ENCODE measurements around the gene ROBO4.

Gene ROBO4

DNA sequence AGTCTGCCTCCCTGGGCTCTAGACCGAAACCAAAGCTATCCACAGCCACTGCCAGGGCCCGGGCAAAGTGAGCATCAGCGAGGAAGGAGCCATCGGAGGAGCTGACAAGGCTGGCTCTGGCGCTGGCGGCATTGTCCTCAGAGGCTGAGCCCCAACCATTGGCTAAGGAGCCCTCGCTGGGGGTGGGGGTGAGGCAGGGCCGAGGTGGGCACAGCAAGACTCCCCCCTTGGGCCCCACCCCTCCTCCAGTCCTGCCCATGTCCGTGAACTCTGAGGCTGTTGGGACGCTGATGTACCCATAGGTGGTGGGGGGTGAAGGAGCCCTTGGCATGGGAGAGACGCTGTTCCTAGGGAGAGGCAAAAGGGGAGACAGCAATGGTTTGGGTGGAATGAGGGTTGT lies 11.2 kb downstream of the ROBO4 start:
- TF ChIP-seq, protein P1, sequence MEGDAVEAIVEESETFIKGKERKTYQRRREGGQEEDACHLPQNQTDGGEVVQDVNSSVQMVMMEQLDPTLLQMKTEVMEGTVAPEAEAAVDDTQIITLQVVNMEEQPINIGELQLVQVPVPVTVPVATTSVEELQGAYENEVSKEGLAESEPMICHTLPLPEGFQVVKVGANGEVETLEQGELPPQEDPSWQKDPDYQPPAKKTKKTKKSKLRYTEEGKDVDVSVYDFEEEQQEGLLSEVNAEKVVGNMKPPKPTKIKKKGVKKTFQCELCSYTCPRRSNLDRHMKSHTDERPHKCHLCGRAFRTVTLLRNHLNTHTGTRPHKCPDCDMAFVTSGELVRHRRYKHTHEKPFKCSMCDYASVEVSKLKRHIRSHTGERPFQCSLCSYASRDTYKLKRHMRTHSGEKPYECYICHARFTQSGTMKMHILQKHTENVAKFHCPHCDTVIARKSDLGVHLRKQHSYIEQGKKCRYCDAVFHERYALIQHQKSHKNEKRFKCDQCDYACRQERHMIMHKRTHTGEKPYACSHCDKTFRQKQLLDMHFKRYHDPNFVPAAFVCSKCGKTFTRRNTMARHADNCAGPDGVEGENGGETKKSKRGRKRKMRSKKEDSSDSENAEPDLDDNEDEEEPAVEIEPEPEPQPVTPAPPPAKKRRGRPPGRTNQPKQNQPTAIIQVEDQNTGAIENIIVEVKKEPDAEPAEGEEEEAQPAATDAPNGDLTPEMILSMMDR (IDR thresholded peaks at IDR 0.05; ENCODE audit: low read depth, low read length, missing control alignments): no peak
- H3K4me3 ChIP-seq (ENCODE audit: low read depth, low read length): no peak overlapping the region
- in situ Hi-C loops (cut with HindIII; ENCODE audit: low sequenced_read_pairs): no loop called here
- no peak for DNase-seq (ENCODE audit: low read depth)

DNA sequence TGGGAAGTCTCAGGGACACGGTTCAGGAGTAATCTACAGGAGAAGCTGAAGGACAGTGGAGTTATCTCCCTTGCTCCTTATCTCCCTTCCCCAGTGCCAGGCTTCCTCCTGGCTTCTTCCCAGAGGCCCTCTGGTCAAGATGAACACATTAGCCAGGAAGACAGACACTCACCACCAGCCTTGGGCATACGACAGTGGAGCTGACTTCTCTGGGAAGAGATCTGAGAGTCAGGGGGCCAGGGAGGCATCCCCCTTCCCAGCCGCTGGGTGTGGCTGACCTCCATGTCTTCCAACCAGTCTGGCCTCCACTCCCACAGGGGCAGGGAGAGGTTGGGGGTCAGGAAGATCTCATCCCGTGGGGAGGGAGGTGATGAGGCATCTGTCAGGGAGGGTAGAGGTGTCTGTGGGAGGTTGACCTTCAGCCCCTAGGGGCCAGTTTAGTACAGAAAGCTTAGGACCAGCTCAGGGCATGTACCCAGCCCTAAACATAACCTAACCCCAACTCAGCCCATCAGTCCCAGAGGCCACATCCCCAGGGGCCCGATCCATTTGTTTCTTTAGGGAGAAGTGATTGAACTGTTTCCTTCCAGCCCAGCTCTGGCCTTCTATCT lies 12.7 kb downstream of the ROBO4 start:
- in situ Hi-C loops (cut with HindIII; ENCODE audit: low sequenced_read_pairs): no loop called here
- DNase-seq (ENCODE audit: low read depth): no peak
- no peak overlapping the region for H3K4me3 ChIP-seq (ENCODE audit: low read depth, low read length)
- TF ChIP-seq, protein P1 (IDR thresholded peaks at IDR 0.05; ENCODE audit: low read depth, low read length, missing control alignments): no peak

DNA sequence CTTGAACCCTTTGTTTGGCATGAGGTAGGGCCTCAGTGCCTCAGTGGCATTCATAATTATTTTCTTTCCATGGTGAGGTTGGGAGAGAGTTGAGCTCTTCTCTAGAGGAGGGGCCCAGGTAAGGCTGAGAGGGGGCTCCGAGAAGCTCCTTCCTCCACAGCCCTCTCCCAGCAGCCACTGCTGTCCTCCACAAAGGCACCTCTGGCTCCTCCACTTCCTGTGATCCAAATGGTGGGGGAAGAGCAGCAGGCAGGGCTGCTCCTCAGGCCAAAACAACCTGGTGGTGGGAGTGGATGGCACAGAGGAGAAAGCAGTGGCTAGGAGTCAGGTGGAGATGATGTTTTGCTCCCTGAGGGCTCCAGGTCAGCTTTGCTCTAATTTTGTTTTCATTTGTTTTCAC lies 13.3 kb downstream of the ROBO4 start:
- TF ChIP-seq, protein P1 (IDR thresholded peaks at IDR 0.05; ENCODE audit: low read depth, low read length, missing control alignments): no peak
- in situ Hi-C loops (cut with HindIII; ENCODE audit: low sequenced_read_pairs): no loop called here

DNA sequence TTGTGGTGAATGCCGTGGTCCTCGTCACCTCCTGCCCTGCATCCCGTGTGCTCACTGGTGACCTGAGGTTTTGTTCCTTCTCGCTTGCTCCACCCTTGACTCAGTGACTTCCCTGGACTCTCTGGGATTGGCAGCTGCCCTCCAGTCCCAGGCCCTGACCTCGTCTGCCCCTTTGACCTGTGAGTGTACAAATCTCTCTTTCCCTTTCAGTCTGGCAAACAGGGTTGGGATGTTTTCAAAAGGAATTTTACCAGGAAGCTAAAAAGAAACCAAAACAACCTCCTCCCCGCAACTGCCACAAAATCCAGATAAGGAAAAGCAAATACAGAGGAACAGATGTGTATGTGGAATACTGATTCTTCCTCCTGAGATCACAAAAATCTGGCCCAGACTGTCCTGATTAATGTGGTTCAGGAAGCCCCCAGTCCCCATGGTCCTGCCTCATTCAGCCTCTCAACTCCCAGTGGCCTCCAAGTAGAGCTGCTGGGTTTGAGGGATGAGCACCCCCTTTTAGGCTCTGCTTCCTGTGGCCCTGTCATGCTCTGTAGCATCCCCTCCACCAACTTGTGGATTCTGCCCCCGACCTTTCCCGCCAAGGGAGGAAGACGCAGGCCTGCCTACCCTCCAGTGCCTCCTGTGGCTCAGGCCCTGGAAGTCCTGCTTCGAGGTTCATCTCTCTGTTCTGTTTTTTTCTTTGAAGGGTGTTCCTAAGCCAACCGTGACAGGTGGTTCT lies 15.2 kb downstream of the ROBO4 start:
- H3K4me3 ChIP-seq (ENCODE audit: low read depth, low read length): no peak overlapping the region
- in situ Hi-C loops (cut with HindIII; ENCODE audit: low sequenced_read_pairs): no loop called here
- DNase-seq (ENCODE audit: low read depth): no peak
- TF ChIP-seq, protein P1 (IDR thresholded peaks at IDR 0.05; ENCODE audit: low read depth, low read length, missing control alignments): no peak

More for the DNA sequence above, 13.3 kb downstream of the ROBO4 start:
- no peak for DNase-seq (ENCODE audit: low read depth)
- H3K4me3 ChIP-seq (ENCODE audit: low read depth, low read length): no peak overlapping the region

DNA sequence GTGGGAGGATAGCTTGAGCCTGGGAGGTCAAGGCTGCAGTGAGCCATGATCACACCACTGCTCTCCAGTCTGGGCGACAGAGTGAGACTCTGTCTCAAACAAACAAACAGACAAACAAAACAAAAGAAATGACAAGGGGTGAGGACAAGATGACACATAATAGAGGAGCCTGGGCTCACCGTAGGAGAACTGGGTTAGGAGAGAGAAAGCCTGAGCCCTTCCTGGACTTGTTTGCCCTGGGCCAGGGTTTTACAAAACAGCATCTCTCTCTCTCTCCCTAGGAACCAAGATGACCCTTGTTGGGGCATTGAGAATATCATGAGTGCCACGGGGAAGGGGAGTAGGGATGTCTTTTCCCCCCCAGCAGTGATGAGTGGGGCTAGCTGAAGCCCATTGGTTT lies 16.7 kb downstream of the ROBO4 start:
- in situ Hi-C loops (cut with HindIII; ENCODE audit: low sequenced_read_pairs): no loop called here
- TF ChIP-seq, protein P1 (IDR thresholded peaks at IDR 0.05; ENCODE audit: low read depth, low read length, missing control alignments): no peak
- no peak overlapping the region for H3K4me3 ChIP-seq (ENCODE audit: low read depth, low read length)
- DNase-seq (ENCODE audit: low read depth): no peak

DNA sequence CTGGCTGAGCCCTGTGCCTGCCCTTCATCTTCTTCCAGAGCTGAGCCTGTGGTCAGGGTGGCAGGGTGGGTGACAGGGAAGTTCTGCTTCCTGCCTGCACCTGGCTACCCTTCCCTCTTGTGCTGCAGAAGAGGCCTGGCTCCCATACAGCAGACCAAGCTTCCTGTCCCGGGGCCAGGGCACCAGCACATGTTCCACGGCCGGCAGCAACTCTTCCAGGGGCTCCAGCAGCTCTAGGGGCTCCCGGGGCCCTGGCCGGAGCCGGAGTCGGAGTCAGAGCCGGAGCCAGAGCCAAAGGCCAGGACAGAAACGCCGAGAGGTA lies 17.4 kb downstream of the ROBO4 start:
- DNase-seq (ENCODE audit: low read depth): no peak
- TF ChIP-seq, protein P1 (IDR thresholded peaks at IDR 0.05; ENCODE audit: low read depth, low read length, missing control alignments): no peak
- in situ Hi-C loops (cut with HindIII; ENCODE audit: low sequenced_read_pairs): no loop called here
- H3K4me3 ChIP-seq (ENCODE audit: low read depth, low read length): no peak overlapping the region
